GM23338 (cell line): ENCODE measurements around the gene LRBA. TPM values are rescaled to one million over a fixed set of nuclear protein-coding genes. Genes with fewer than 3 reads are reported as not detected.

Experiments used
- ETS1 ChIP-seq: IDR thresholded peaks from 2 replicates; pipeline ENCODE4 v1.6.1; 2016; ENCODE audit warnings: antibody characterized with exemption
- EZH2 ChIP-seq: fragments of 200-600 bp; sonication (generic); IDR thresholded peaks from one replicate; pipeline ENCODE4 v1.8.0; 2017; ENCODE audit warnings: antibody characterized with exemption, mild to moderate bottlenecking, low read depth; ENCODE audit not compliant: unreplicated experiment
- POLR2AphosphoS5 ChIP-seq: IDR thresholded peaks from 2 replicates; pipeline ENCODE4 v1.6.1; 2016; ENCODE audit warnings: antibody characterized with exemption, low read depth
- REST ChIP-seq: IDR thresholded peaks from one replicate; pipeline ENCODE4 v1.6.1; 2018; ENCODE audit warnings: antibody characterized with exemption; ENCODE audit not compliant: unreplicated experiment
- ZNF114 ChIP-seq: fragments of 250-450 bp; sonication (Bioruptor Pico); IDR thresholded peaks from 2 replicates; pipeline ENCODE4 v1.5.0; 2020; ENCODE audit warnings: mild to moderate bottlenecking, moderate library complexity
- ZNF331 ChIP-seq: fragments of 250-450 bp; sonication (Bioruptor Pico); IDR thresholded peaks from 2 replicates; pipeline ENCODE4 v1.5.0; 2020; ENCODE audit warnings: low read depth, mild to moderate bottlenecking, moderate library complexity
- ZNF462 ChIP-seq: fragments of 250-450 bp; sonication (Bioruptor Pico); IDR thresholded peaks from 2 replicates; pipeline ENCODE4 v1.5.0; 2020; ENCODE audit warnings: mild to moderate bottlenecking, moderate library complexity
- polyA plus RNA-seq: library from polyadenylated mRNA; unstranded; fragments of >200 nt; fragmentation: Nextera tagmentation; extraction: Ambion mirVana; gene quantifications from 2 replicates; pipeline ENCODE4 v1.2.1, GENCODE V29; 2016
- total RNA-seq: library from RNA; depleted of rRNA; stranded (reverse); fragments of >200 nt; shearing (Covaris generic); gene quantifications from 2 replicates; pipeline ENCODE4 v1.2.3, GENCODE V29; 2014

Gene LRBA
- total and polyA plus RNA-seq, 2 experiments from 2014 or later = 23.3 to 126 TPM

GRCh38 chr4:150316332-150317205, 698.5 kb downstream of the LRBA start (continued):
- TF ChIP-seq ZNF462 (CRISPR knock-in tag) (no peak), ZNF114 (CRISPR knock-in tag) (no peak), POLR2AphosphoS5 (no peak), ZNF331 (no peak), REST (no peak), ETS1 (no peak), EZH2 (no peak)
